GM19452 (cell line): Measurements from ENCODE around the gene KAZN.

Experiments
- ATAC-seq: cut with Tn5 transposase; IDR thresholded peaks from one replicate; pipeline ENCODE4 v1.9.1; 2021; ENCODE audit not compliant: unreplicated experiment

The KAZN gene

DNA sequence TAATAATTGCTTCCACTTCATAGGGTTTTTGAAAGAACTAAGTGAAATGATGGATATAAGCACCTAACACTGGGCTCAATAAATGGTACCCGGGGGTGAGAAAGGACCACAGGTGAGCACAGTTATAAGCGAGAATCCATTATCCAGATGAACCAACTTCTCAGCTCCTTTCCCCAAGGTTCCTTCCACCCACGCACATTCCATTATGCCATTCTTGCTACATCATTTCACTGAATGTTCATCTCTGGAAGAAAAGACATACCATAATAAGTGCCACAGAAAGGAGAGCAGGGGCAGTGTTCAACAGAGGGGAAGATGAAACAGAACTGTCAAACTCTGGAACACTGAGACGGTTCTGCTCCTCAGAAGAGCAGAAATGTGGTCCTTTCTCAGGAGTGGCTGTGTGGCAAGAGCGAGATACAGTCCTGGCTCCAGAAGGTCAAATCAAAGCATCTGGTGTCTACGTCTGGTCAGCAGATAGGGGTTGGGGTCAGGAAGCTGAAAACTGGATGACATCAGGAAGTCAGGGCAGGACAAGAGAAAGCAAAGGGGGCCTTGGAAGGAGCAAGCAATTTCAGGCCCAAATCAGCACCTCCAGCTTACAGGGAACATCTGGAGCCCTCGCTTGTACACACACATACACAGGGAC is 299.6 kb downstream of the KAZN start:
- no peak for ATAC-seq

DNA sequence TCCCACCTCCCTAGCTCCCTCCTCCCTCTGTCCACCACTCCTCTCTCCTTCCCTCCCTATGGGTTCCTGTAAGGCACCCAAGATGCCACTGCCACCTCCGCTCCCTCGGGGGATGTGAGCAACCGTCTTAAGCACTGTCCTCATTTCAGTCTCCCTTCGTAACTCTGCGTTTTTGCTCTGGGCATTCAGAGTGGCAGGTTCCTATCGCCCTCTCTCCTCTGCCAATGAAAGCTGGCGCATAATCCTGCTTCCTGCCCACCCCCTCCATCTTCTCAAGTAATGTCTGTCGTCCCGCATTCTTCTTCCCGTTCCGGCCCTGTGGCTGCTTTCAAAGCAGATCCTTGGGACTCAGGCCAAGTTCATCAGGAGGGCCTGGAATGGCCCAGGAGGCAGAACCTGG is 301.2 kb downstream of the KAZN start:
- no peak for ATAC-seq

DNA sequence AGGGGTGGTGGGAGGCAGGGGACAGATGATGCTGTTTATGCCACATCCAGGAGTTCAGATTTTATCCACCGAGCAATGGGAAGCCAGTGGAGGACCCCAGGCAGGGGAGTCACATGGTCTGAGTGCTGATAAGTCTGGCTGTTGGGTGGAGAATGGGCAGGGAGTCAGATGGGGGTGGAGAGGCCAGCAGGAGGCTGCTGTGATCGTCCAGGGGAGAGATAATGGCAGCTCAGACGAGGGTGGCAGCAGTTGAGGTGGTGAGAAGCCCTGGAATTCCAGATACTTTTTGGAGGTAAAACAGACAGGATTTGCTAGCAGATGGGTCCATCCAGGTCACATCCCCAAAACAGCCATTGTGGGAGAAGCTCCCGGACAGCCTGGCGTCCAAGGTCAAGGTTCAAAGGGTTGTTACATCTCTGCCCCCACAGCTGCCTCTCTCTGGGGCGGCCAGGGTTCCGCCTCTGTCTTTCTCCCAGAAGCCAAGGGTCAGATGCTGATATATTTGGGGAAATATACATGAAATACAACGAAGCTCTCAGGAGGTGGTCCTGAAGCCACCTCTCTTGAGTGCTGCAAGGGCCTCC is 303.0 kb downstream of the KAZN start:
- ATAC-seq, result no peak

DNA sequence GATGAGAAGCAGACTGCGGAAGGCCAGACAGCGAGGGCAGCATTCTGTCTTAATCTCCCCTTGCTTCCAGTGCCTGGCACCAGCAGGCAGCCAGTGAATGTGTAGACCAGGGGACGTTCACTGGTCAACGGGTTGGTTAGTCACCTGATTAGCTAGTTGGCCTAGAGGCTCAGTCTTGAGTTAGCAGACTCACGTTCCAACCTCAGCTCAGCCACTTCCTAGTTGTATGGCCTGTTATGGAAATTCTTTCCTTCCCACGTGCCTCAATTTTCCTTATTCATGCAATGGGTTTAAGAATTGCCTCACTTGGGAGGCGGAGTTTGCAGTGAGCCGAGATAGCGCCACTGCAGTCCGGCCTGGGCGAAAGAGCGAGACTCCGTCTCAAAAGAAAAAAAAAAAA is 305.4 kb downstream of the KAZN start:
- no peak for ATAC-seq

DNA sequence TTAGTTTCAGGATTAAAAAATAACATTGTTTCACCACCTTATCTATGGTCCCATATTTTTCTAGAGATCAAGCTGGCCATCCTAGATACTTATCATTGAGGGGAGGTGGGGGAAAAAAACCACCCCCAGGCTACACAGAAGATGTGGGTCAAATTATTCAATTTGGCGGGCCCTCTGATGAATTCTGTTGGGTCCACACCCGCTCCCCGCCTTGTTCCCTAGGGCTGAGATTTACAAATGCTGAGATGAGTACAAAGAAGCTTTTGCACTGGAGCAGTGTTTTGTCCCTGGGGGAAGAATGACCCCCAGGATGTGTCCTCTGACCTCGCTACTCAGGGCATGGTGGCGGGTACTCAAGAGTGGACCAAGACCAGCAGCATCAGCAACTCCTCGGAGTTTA is 308.2 kb downstream of the KAZN start:
- no peak for ATAC-seq

DNA sequence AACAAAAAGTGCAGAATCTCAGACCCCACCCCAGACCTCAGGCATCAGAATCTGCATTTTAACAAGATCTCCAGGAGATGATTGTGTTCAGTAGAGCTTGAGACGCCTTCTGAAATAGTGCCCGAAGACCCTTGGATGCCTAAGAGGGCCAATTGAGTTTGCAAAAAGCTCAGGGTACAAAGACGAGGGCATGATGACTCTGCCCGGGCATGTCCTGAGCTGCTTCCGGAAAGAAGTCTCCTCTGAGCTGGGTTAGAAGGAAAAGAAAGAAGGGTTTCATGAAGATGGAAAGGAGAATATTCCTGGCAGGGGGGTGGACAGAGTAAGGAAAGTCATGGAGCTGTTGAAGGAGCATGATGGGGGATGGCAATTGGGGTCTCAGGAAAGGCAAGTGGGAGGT is 308.9 kb downstream of the KAZN start:
- ATAC-seq, result no peak

DNA sequence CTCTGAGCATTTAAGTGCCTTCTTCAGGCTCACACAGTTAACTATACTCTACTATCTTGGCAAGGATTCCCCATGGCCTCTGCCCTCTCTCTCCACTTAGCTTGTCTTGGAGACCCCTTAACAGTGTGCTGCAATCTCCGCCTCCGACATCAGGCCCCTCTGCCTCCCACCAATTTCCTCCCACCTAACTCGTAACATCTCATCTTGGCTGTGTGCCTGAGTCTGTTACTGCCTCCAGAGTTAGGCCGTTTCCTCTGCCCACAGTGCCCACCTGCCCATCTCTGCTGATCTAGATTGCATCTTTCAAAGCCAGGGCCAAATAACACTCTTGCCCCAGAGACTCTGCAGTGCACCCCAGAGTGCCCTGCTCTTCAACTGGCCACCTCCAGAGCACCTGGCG is 310.8 kb downstream of the KAZN start:
- ATAC-seq, result no peak

DNA sequence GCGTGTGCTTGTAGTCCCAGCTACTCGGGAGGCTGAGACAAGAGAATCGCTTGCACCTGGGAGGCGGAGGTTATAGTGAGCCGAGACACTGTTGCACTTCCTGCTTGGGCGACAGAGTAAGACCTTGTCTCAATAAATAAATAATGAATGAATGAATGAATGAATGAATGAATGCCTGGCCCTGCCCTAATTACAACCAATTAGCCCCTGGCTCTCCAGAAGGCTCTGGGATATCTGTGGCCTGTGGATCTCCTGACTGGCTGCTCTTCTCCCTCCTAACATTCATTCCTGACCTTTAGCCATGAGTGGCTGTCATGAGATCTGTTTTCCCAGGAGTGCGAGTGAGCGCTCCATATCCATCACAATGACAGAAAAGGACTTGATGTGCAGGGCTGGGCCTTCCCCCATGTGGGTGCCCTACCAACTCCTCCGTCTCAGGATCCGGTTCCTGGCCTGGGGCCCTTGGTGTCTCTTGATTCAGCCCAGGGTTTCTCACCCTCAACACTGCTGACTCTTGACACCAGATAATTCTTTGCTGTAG is 311.5 kb downstream of the KAZN start:
- no peak for ATAC-seq

DNA sequence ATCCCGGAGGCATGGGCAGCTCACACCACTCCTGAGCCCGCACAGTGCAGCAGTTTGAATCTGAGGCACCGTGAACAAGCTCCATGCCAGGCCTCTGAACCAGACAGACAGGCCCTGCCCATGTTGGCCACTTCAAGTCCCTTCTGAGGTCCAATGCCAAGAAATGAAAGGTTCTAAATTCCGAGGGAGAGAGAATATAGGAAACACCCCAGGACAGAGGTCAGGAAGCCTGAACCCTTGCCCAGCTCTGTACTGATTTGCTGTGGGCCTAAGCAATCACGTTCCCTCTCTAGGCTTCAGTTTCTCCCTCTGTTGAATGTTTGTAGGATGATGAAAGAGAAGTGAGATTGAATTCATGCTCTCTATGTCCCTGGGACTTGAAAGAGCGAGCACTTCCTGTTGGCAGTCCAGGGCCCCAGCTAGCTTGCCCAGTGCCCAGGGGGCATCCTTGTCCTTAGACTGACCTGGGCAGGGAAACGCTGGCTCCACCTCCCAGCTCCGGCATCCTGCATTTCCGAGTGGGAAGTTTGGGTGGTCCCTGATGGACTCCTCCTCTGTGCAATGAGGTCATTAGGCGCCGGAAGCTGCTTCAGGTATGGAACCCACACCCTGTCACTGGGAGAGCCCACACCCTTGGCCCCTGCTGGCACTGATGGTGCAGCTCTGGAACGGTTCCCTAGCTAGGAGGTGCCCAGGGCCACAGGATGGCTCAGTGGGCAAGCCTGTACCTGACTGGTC is 312.7 kb downstream of the KAZN start:
- no peak for ATAC-seq

DNA sequence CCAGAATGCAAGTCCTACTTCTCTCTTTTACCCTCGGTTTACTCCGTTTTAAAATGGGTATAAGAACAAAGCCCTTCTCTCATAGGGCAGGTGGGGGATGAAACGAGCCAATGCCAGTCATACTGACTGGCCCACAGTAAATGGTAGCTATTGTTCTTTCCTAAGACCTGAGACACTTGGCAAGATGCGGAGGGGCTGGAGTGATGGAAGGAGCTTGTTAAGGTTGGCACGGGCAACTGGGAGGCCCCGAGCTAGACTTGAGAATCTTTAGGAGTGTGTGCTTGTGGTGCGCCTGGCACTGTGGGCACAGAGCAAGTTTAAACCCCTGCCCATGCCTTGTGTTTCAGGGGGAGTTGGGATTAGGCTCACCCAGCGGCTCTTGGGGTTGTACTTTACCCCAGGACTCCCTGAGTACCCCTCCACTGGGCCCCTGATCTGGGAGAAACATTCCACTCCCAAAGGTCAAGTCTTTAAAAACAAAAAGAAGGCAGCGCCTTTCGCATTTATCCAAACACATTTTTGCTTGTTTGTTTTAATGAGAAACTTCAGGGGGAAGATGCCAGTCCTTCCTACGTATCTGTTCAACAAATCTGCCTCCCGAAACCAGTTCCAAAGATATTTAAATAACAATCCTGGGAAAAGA is 314.5 kb downstream of the KAZN start:
- no peak for ATAC-seq

DNA sequence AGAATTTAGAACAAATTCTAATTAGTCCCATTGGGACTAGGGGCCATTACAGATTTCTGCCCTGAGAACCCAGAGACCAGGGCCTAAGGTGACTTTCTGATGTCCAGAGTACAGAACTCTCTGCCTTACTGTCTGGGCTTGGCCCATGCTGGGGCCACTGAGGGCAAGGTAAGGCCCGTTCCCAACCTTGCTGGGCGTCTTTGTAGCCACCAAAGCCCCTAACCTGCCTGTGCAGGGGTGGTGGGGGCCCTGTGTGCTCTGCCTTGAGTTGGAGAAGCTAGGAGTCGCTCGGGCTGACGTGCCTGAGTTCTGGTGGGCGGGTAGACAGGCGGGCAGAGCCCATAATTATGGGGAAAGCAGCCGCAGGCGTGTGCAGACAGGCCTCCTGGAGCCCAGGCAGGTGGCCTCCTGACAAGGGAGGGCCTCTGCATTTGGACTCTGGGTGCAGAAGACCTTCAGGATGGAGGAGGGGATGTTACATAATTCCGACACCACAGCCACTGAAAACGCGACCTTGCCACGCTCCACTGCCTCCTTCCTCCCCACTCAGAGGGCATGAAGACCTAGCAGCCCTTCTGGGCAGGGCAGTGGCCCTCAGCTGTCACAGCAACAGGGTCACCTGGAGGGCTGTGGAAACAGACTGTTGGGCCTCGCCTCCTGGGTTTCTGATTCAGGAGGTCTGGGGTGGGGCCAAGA is 315.1 kb downstream of the KAZN start:
- no peak for ATAC-seq

DNA sequence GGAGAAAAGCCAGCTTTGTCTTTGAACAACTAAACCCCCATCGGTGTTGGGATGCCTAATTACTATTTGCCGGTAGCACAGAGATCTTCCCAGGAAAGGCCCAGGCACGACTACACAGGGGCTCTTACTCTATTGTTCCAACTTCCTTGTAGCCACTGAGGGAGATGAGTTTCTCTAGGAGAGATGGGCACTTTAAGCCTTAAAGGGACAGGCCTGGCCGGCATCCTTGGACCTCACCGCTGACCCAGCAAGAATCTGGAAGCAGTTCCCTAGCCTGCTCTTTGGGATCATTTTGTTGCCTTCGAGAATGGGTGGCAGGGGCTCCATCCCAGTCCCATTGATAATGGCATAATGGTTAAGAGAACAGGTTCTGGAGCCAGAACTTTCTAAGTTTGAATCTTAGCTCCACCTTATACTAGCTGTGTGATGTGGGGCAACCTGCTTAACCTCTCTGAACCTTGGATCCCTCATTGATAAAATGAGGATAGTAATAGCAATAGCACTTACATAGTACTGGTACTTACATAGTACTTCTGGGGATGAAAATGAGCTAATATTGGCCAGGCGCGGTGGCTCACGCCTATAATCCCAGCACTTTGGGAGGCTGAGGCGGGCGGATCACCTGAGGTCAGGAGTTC is 316.0 kb downstream of the KAZN start:
- no peak for ATAC-seq

DNA sequence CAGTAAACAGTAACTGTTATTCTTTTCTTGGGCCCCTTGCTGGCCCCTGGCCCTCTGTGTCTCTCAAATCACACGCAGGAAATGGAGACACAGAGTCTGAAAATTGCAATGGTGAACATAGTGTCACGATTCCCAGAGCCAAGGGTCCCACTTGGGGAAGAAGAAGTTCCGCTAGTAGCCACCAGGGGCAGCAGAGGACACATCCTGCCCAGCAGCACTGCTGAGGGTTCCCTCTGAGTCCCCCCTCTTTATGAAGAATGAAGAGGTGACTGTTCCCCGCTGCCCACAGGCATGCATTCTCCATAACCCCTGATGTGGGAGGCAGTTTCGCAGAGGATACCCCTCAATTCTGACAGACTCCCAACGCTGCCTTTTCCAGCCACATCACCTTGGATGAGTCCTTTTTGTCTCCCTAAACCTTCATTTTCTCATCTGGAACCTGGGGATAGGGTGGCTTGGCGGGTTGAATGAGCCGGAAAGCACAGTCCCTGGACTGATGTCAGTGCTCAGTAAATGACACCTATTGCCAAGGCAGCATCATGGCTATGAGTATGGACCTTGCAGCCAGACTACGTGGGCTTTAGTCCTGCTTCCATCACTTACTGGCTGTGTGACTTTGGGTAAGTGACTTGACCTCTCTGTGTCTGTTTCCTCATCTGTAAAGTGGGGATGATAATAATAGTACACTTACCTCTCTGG is 317.0 kb downstream of the KAZN start:
- ATAC-seq, result no peak

DNA sequence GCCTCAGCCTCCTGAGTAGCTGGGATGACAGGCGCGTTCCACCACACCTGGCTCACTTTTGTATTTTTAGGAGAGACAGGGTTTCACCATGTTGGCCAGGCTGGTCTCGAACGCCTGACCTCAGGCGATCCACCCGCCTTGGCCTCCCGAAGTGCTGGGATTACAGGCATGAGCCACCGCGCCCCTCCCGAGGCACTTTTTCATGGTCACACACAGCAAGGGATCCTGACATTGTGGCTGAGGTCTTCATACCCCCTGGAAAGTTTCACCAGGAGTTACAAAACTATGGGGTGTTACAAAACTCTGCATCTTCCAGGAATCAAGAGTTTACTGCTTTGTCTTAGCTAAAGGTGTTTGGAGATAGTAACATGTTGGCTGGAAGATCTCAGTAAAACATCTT is 320.8 kb downstream of the KAZN start:
- ATAC-seq, result no peak

DNA sequence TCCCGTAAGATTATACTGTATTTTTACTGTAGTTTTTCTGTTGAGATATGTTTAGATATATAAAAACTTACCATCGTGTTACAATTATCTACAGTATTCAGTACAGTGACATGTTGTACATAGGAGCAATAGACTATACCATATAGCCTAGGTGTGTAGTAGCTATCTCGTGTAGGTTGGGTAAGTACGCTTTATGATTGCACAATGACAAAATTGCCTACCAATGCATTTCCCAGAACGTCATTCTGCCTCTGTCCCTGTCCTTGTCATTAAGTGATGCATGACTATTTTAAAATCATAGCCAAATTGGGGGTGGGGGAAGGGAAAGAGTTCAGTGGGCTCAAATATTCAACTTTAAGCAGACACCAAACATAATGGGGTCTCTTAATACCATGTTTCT is 321.3 kb downstream of the KAZN start:
- no peak for ATAC-seq

DNA sequence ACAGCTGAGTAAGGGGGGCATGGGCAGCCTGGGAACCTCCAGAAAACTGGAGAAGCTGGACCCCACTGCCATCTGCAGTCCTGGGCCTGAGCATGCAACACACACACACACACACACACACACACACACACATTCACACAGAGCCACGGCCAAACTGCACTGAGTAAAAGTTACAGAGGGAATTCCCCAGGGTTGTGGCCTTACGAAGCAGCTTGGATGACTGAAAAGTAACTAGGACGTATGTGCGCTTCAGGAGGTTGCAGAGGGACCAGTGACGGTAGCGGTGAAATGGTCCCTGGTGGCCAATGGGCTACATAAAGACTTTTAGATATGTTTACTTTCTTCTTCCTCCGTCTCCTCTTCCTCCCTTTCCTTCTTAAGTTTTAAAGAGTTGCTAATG is 322.6 kb downstream of the KAZN start:
- no peak for ATAC-seq

DNA sequence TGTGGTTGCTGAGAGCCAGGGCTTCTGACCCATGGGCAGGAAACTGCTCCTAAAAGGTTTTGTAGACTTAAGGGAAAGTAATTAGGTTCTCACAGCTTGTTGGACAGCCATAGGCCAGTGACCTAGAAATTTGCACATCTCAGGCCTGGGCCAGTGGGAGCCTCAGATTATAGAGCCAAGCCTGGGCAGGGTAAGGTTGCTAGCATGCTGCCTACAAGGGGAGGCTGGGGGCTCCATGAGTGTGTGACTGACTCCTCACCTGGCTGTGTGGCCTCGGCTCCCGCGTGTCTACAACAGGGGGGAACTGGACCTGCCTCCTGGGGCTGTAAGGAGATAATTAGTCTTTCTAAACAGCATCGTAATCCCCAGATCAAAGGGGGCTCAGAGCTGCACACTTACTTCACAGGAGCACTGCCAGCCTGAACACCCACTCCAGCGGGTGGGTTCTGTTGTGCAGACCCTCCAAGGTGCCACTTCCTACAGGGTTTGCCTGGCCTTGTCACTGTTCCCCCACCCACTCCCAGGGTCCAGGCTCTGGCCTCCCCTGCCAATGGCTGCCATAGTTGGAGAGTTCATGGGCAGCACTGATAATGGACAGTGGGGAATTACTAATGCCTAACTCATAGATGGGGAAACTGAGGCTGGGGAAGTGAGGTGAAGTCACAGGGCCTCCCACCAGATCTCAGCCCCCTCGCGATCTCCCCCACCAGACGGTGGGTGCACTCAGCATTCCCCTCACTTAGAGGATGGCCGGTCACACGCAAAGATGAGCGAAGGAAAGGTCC is 324.6 kb downstream of the KAZN start:
- ATAC-seq, result no peak

DNA sequence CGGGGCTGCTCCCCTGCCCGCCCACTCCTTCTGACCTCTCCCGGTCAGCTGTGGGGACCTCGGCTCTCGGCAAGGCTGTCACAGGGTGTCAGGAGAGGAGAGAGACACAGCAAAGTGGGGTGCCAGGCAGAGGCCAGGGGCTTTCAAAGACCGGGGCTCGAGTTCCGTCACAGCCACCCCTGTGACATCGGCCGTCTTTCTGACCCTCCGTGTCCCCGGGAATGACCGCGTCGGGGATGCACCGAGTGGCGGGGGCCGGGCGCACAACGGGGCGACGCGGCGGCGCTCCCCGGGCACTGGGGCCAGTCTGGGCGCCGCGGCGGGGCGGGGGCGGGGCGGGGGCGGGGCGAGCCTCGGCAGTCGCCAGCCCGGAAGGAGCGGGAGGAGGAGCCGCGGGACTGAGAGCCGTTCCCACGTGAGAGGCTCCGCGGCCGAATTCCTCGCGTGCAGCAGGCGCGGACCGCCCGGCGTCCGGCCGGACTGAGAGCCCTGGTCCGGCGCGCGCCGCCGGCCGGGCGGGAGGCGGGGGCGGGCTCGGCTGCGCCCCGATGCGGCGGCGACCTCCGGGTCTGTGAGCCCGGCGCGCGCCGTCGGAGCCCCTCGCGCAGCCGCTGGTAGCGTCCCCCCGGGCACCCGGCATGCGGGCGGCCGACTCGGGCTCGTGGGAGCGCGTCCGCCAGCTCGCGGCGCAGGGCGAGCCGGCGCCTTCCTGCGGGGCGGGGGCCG is 325.4 kb downstream of the KAZN start:
- no peak for ATAC-seq
